GM19043 (cell line): ENCODE measurements around the gene TRIM32.

Source experiments
- ATAC-seq: cut with Tn5 transposase; IDR thresholded peaks from one replicate; pipeline ENCODE4 v1.9.1; 2021; ENCODE audit warnings: low read depth; ENCODE audit not compliant: unreplicated experiment

TRIM32 gene

DNA sequence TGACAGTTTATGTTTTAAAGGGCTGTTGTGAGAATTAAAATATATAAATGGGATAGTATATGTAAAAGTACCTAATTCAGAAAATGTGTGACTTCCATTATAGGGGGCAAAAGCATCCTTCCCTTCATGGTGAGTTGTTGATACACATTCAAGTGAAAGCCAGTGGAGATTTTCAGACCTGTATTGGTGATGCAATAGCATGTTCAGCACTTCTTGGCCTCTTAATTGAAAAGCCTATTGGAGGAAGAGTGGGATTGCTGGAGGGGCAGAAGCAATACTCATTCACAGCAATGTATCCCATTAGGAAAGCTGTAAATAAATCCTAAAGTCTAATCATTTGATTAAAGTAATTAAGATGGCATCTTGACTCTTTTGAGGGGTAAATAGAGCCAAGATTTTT is 17.4 kb downstream of the TRIM32 start:
- ATAC-seq = no peak

- no peak for ATAC-seq
Measured at GRCh38 chr9:116705531-116705930, 18.4 kb downstream of the TRIM32 start.

- ATAC-seq = no peak
Measured at GRCh38 chr9:116706310-116707290, 19.5 kb downstream of the TRIM32 start.

- no peak for ATAC-seq
Measured at GRCh38 chr9:116712781-116713180, 25.7 kb downstream of the TRIM32 start.

GRCh38 chr9:116713271-116713670 is 26.2 kb downstream of the TRIM32 start:
- ATAC-seq = no peak

DNA sequence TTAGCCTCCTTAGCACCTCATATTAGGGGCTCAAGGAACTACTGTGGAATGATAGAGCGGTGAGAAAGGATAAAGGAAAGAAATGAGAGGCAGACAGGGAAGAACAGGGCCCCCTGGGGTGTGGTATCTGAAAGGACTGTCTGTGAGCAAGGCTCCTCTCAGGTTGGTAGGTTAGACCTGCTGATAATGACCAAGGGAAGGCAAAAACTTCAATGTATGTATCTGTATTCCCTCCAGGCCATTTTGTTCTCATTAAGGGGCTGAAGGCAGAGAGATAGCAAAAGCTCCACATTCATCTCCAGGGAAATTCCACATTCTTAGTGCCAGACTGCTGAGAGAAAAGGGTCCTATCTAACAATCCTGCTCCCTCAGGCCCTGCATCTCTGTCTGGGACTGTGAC is 28.6 kb downstream of the TRIM32 start:
- no peak for ATAC-seq

DNA sequence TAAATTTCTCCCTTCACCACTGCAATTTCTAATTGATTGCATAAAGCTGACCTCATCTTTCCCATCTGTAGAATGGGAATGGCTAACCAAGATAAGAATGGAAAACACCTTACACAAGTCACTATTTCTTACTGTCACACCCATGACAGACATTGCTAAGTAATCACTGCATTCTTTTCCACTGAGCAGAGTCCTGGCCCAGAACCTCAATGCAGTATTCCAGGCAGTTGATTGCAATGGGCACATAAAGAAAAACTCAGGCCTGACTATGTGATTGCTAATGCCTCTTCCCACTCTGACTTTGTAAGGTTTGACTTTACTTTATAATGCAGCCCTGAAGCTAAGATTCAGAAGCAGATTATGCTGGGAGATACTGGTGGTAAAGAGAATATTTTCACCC is 29.3 kb downstream of the TRIM32 start:
- ATAC-seq = no peak

GRCh38 chr9:116717150-116717549 is 30.0 kb downstream of the TRIM32 start:
- ATAC-seq = no peak

DNA sequence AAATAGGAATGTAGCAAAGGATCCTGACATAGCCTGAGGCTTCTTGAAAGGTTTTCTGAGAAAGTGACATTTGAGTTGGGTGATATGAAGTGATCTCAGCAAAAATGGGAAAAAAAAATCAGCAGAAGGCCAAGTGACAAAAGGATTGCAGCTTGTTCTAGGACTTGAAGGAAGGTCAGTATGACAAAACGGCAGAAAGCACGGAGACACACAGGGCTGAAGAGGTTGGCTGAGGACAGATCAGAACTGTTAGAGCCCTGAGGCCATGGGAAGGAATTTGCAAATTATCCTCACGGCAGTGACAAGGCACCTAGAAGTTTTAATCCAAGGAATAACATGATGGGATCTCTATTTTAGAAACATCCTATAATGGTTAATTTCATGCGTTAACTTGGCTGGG is 31.0 kb downstream of the TRIM32 start:
- no peak for ATAC-seq

- no peak for ATAC-seq
Measured at GRCh38 chr9:116720111-116720510, 33.0 kb downstream of the TRIM32 start.

DNA sequence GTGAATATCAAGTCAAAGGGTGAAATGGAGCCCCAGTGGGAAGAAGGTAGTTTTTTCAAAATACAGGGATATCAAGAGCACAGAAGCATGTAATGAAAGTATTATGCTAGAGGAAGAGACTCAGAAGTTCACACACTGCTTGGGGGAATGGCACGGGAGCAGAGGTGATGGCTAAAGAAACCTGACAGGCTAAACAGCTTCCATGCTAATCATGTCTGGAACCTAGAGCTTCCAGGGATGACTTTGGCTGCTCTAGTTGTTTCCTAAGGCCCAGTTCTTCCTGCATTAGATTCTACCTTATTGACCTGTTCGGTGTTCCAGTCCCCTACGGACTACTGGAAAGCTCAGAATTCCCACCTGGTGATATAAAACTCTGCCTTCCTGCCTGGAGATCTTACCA is 34.3 kb downstream of the TRIM32 start:
- no peak for ATAC-seq

GRCh38 chr9:116721944-116722343 is 34.8 kb downstream of the TRIM32 start:
- no peak for ATAC-seq

DNA sequence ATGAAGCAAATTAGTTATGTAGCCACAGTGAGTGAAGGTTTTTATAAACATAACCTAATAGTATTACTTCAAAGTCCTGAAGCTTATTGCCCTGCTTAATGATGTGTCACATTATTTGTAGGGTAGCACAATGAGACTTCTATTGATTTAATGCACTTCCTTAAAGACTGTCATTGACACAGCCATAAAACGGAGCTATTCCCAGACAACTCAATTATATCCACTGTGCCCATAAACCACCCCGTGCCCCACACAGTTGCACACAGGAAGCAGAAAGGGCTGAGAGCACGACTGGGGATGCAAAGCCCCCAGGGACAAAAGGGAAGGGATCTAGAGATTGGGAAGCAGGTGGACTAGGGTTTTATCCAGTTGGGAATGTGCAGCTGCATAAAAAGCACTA is 37.0 kb downstream of the TRIM32 start:
- no peak for ATAC-seq

DNA sequence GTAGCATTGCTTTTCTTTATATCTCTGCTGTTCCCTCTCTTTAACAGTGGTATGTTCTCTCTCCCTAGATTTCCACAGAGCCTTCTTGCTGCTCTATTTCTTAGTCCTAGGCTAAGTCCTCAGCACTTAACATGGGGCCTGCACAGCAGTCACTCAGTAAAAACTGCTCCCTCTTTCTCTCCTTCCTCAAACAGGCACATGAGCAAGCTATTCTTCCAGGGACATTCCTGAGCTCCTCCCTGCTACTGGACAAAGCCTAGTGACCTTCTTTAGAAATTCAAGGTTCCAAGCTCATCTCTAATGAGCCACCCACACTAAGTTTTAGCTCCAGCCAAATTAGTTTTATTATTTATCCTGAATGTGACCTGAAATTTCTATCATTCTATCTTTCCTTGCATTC is 39.5 kb downstream of the TRIM32 start:
- no peak for ATAC-seq

DNA sequence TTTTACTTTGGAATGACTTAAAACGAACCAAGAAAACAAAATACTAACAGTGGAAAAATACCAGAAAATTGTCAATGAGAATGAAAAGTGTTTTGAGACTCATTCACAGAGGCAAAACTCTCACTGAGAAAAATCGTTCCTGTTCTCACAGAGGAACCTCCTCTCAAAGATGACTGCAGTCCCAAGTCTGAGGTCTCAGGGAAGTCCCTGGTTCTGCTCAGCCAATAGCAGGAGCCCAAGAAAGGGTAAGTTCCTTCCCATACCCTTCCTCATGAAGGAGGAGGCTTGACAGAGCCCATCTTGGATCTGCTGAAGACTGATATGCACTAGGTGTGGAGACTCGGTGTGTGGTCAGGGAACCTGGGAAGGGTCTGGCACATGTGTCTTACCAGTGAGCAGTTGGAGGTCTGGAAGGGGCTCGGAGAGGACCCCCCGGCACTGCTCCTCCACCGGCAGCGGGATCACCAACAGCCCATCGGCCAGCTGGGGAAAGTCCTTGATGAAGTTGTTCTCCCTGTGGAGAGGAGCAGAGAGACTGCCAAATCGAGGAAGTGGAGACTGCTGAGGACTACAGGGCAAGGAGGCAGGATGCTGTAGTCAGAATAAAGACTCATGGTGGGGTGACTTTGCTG is 46.0 kb downstream of the TRIM32 start:
- no peak for ATAC-seq

DNA sequence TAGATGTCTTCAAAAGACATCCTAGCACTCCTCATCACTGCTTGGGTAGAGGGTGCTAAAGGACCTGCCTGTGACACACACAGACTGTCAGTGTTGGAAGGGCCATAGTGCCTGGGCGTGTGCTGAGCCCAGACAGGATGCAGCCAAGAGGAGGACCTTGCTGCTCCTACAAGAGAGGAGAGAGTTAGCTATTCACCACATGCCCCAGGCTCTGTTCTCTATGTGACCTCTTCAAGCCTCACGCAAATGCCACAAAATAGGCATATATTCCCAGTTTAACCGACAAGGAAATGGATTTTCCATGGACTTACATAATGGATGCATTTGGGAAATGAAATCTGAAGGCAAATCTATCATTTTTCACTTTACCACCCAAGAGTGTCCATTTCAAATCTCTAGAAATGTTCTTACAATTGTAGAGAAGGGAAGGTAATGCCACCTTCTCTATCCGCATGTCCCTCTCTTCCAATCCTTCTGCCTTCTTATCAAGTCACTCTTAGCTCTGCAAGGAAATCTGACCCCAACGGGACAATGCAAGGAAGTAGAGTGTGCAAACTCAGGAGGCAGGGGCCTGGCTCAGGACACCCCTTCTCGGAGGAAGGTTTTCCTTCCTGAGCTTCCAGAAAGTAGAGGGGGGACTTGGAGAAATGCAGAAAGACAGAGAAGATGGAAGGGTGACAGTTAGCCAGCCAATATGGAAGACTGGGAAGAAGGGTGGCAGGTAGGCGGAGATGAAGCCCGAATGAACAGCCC is 49.5 kb downstream of the TRIM32 start:
- no peak for ATAC-seq

- ATAC-seq = peak; percentile 65
Measured at GRCh38 chr9:116737152-116737546, 50.0 kb downstream of the TRIM32 start.

DNA sequence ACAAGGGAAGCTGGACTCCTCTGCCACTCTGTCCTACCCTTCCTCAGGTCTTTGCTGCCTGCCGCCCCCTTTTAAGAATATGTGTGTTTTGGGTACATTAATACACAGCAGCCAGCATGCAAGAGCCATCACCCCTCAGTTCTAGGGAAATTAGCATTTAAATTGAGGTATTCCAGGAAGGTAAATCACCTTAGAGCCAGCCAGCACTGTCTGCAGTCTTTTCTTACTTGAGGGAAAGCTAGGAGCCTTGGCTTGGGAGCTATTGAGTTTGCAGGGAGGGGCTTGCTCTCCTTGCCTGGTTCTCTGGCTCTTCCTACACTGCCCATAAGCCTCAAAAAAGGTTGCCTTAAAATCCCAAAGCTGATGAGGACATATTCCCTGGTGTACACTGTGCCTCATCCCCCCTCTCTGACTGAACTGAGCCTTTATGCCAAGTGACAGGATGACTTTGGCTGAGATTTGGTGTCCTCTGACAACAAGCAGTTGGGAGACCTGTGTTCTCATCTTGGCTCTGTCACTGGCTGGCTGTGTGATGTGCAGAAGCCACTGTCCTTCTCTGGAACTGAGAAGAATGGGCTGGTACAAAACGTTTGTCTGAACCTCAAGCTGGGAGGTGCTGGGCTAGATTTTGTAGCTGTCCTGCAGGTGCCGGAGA is 54.1 kb downstream of the TRIM32 start:
- ATAC-seq = no peak

- ATAC-seq = no peak
Measured at GRCh38 chr9:116741742-116742141, 54.6 kb downstream of the TRIM32 start.

DNA sequence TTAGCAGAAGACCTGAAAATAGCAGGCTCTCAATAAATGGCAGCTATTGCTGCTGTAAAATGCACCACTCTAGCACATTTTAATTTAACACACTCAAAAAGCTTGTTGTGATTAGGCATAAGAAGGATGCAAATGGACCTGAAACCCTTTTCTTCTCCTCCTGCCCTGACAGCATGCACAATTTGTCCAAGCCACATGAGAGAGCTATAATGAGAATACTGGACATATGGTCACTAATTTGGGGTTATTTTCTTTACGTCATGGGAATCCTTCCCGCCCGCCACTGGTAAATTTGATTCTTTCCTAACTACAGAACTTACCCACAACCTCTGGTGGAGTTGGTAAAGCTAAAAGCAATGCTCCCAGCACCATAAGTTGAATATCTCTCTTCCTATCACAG is 62.1 kb downstream of the TRIM32 start:
- ATAC-seq = no peak

DNA sequence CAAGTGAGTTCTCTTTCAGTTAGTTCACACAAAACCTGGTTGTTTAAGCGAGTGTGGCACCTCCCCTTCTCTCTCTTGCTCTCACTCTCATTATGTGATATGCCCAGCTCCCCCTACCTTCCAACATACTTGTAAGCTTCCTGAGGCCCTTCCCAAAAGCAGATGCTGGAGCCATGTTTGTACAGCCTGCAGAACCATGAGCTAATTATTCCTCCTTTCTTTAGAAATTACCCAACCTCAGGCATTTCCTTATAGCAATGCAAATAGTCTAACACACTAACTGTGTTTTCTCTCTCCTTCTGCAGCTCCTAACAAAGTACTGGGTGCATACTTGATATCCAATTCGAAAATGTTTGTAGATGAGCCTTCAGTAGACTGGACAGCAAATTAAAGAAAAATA is 62.7 kb downstream of the TRIM32 start:
- no peak for ATAC-seq
